NT2/D1 (cell line): ENCODE results near the gene CSNK1D.

Experiments
- DNase-seq: peaks from one replicate; pipeline ENCODE4 v3.0.0-alpha.2; 2011; ENCODE audit warnings: low read depth, low spot score
- H3K27me3 ChIP-seq: 2 replicates; pipeline ENCODE4 v1.6.0; 2011; ENCODE audit warnings: mild to moderate bottlenecking; ENCODE audit not compliant: insufficient read length, insufficient read depth
- H3K36me3 ChIP-seq: 2 replicates; pipeline ENCODE4 v1.6.1; 2011; ENCODE audit warnings: mild to moderate bottlenecking, low read length, mixed read lengths; ENCODE audit not compliant: insufficient read depth, insufficient read length
- H3K4me1 ChIP-seq: 2 replicates; pipeline ENCODE4 v1.5.1; 2011; ENCODE audit not compliant: insufficient read depth, insufficient read length
- H3K4me3 ChIP-seq: 2 replicates; pipeline ENCODE4 v1.5.1; 2011; ENCODE audit warnings: low read depth; ENCODE audit not compliant: insufficient read length
- H3K9ac ChIP-seq: 2 replicates; pipeline ENCODE4 v1.6.0; 2011; ENCODE audit warnings: low read depth; ENCODE audit not compliant: insufficient read length
- H3K9me3 ChIP-seq: 2 replicates; pipeline ENCODE4 v1.5.1; 2011; ENCODE audit warnings: mild to moderate bottlenecking, low read length; ENCODE audit not compliant: insufficient read depth
- SUZ12 ChIP-seq: IDR thresholded peaks from 2 replicates; pipeline ENCODE4 v1.6.1; 2011; ENCODE audit not compliant: insufficient read length, insufficient read depth; ENCODE audit errors: extremely low read depth
- YY1 ChIP-seq: IDR thresholded peaks from 2 replicates; pipeline ENCODE4 v1.6.1; 2011; ENCODE audit not compliant: insufficient read length, insufficient read depth
- ZNF274 ChIP-seq: IDR thresholded peaks from 2 replicates; pipeline ENCODE4 v1.6.1; 2011; ENCODE audit warnings: mild to moderate bottlenecking, low read depth, low read length

Gene CSNK1D

GRCh38 chr17:82314012-82314726, 40.7 kb upstream of the CSNK1D start:
- no peak for DNase-seq
- TF ChIP-seq SUZ12 (no peak), YY1 (no peak), ZNF274 (no peak)
- H3K9ac ChIP-seq = peak overlapping the region; percentile 37
- H3K36me3 ChIP-seq = no peaks in the 10 kb centered on the region
- no peak overlapping the region for H3K4me3 ChIP-seq
- H3K27me3 ChIP-seq = peaks cover under 1% of the 10 kb centered on the region
- H3K4me1 ChIP-seq = peaks cover 33% of the 10 kb centered on the region
- H3K9me3 ChIP-seq = peaks cover 6% of the 10 kb centered on the region

GRCh38 chr17:82313195-82314011, 39.9 kb upstream of the CSNK1D start:
- Histone ChIP-seq H3K36me3 (no peaks in the 10 kb centered on the region), H3K4me1 (peaks cover 30% of the 10 kb centered on the region), H3K4me3 (no peak overlapping the region), H3K27me3 (peaks cover 2% of the 10 kb centered on the region), H3K9ac (no peak overlapping the region), H3K9me3 (no peaks in the 10 kb centered on the region)
- DNase-seq = no peak
- TF ChIP-seq YY1 = no peak

GRCh38 chr17:82311971-82312370, 38.5 kb upstream of the CSNK1D start:
- peaks cover 2% of the 10 kb centered on the region for H3K27me3 ChIP-seq
- H3K4me3 ChIP-seq = no peak overlapping the region
- H3K9me3 ChIP-seq = no peaks in the 10 kb centered on the region
- TF ChIP-seq ZNF274 = no peak
- no peaks in the 10 kb centered on the region for H3K36me3 ChIP-seq
- peaks cover 20% of the 10 kb centered on the region for H3K4me1 ChIP-seq
- no peak for DNase-seq
- H3K9ac ChIP-seq = no peak overlapping the region

GRCh38 chr17:82310877-82311276, 37.4 kb upstream of the CSNK1D start:
- TF ChIP-seq SUZ12 (no peak), ZNF274 (no peak), YY1 (no peak)
- H3K36me3 ChIP-seq = no peaks in the 10 kb centered on the region
- DNase-seq = no peak
- peaks cover 2% of the 10 kb centered on the region for H3K27me3 ChIP-seq
- no peak overlapping the region for H3K4me3 ChIP-seq
- peaks cover 14% of the 10 kb centered on the region for H3K4me1 ChIP-seq
- H3K9me3 ChIP-seq = no peaks in the 10 kb centered on the region
- H3K9ac ChIP-seq = no peak overlapping the region

GRCh38 chr17:82309656-82310570, 36.4 kb upstream of the CSNK1D start:
- Histone ChIP-seq H3K4me3 (no peak overlapping the region), H3K27me3 (peaks cover 2% of the 10 kb centered on the region), H3K36me3 (no peaks in the 10 kb centered on the region), H3K9me3 (no peaks in the 10 kb centered on the region), H3K4me1 (peaks cover 14% of the 10 kb centered on the region), H3K9ac (no peak overlapping the region)
- TF ChIP-seq SUZ12 (no peak), ZNF274 (no peak), YY1 (no peak)
- DNase-seq = no peak

- H3K9ac ChIP-seq = no peak overlapping the region
- H3K9me3 ChIP-seq = no peaks in the 10 kb centered on the region
- peaks cover 2% of the 10 kb centered on the region for H3K27me3 ChIP-seq
- no peak overlapping the region for H3K4me3 ChIP-seq
- H3K4me1 ChIP-seq = peaks cover 29% of the 10 kb centered on the region
- no peak for TF ChIP-seq YY1
- no peak for TF ChIP-seq ZNF274
- TF ChIP-seq SUZ12 = no peak
- no peak for DNase-seq
- no peaks in the 10 kb centered on the region for H3K36me3 ChIP-seq
Measured at GRCh38 chr17:82305727-82306300, 32.3 kb upstream of the CSNK1D start.
